Epithelial cell of esophagus (primary cell): Measurements from ENCODE around the gene ARHGEF19.
A peak's percentile ranks its signal among the peaks of the same experiment; 100 is the strongest.

ENCODE experiments used
- DNase-seq: peaks from one replicate; pipeline ENCODE4 v3.0.0; 2010; ENCODE audit warnings: low read depth
- H3K4me3 ChIP-seq: 2 replicates; pipeline ENCODE4 v1.5.1; 2011; ENCODE audit warnings: mild to moderate bottlenecking, low read length, control low read depth
- CTCF ChIP-seq: IDR thresholded peaks from 2 replicates; pipeline ENCODE4 v1.5.1; 2011; ENCODE audit warnings: low read depth, mild to moderate bottlenecking, low read length, control low read depth, inconsistent platforms; ENCODE audit not compliant: insufficient read depth; ENCODE audit errors: missing control alignments

The ARHGEF19 gene

GRCh38 chr1:16236511-16237342 lies 24.3 kb upstream of the ARHGEF19 start, which contains the start of gene CPLANE2:
TSS of gene CPLANE2 (minus strand) at chr1:16237183. CDS start at chr1:16236742, 441 bp downstream.
- H3K4me3 ChIP-seq: peak within 1 kb of the TSS; percentile 72
- no peak for TF ChIP-seq CTCF
- peak; percentile 94 for DNase-seq

GRCh38 chr1:16235944-16236510 lies 23.6 kb upstream of the ARHGEF19 start:
- H3K4me3 ChIP-seq: peak overlapping the region; percentile 72
- peak; percentile 75 for DNase-seq
- peak; percentile 51 for TF ChIP-seq CTCF

GRCh38 chr1:16235347-16235746 lies 22.9 kb upstream of the ARHGEF19 start:
- no peak for DNase-seq
- no peak overlapping the region for H3K4me3 ChIP-seq
- no peak for TF ChIP-seq CTCF

GRCh38 chr1:16233431-16233830 lies 21.0 kb upstream of the ARHGEF19 start:
- no peak for DNase-seq

GRCh38 chr1:16232316-16232710 lies 19.9 kb upstream of the ARHGEF19 start:
- no peak overlapping the region for H3K4me3 ChIP-seq
- TF ChIP-seq CTCF: no peak
- DNase-seq: no peak

More at GRCh38 chr1:16233431-16233830, 21.0 kb upstream of the ARHGEF19 start:
- no peak for TF ChIP-seq CTCF
- H3K4me3 ChIP-seq: no peak overlapping the region

- no peak for TF ChIP-seq CTCF
- H3K4me3 ChIP-seq: no peak overlapping the region
- no peak for DNase-seq
These were observed 19.2 kb upstream of the ARHGEF19 start for GRCh38 chr1:16231331-16232315.
